HG02759 (cell line): ENCODE data around the gene PCDHA6.
"Not testable (repeated sequence)": the region's sequence is repeated elsewhere in the genome, so short reads cannot be mapped to it uniquely, and the experiment has no call there.

ENCODE experiments used
- ATAC-seq: cut with Tn5 transposase; IDR thresholded peaks from one replicate; pipeline ENCODE4 v1.9.1; 2021; ENCODE audit warnings: mild to moderate bottlenecking, moderate library complexity; ENCODE audit not compliant: unreplicated experiment

The PCDHA6 gene, protein sequence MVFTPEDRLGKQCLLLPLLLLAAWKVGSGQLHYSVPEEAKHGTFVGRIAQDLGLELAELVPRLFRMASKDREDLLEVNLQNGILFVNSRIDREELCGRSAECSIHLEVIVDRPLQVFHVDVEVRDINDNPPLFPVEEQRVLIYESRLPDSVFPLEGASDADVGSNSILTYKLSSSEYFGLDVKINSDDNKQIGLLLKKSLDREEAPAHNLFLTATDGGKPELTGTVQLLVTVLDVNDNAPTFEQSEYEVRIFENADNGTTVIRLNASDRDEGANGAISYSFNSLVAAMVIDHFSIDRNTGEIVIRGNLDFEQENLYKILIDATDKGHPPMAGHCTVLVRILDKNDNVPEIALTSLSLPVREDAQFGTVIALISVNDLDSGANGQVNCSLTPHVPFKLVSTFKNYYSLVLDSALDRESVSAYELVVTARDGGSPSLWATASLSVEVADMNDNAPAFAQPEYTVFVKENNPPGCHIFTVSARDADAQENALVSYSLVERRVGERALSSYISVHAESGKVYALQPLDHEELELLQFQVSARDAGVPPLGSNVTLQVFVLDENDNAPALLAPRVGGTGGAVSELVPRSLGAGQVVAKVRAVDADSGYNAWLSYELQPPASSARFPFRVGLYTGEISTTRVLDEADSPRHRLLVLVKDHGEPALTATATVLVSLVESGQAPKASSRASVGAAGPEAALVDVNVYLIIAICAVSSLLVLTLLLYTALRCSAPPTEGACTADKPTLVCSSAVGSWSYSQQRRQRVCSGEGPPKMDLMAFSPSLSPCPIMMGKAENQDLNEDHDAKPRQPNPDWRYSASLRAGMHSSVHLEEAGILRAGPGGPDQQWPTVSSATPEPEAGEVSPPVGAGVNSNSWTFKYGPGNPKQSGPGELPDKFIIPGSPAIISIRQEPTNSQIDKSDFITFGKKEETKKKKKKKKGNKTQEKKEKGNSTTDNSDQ

DNA sequence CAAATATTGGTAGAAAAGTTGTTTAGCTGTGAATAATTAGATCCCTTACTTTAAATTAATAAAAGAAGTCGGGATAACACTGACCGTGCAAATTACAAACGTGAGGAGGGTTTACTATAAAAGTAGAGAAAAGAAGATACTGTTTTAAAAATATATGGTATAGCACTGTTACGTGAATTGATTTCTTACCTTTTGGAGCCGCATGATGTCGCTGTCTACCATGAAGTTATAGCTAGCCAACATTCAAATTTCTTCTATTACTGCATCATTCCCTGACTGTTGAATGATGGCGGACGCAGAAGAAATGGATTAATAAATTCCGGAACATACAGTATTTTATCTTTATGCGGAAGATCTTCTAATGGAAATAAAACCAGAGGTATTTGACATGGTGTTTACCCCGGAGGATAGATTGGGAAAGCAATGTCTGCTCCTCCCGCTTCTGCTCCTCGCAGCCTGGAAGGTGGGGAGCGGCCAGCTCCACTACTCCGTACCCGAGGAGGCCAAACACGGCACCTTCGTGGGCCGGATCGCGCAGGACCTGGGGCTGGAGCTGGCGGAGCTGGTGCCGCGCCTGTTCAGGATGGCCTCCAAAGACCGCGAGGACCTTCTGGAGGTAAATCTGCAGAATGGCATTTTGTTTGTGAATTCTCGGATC lies at the start of gene PCDHA6:
PCDHA6 (plus strand) TSS at position 257 of the 658 bp plus-strand sequence; CDS start at position 389, 132 bp downstream.
- no peak for ATAC-seq

- ATAC-seq, result no peak
Observed at GRCh38 chr5:140780512-140780911, 47.2 kb upstream of the PCDHA6 start.

- no peak for ATAC-seq
Observed at GRCh38 chr5:140785905-140786686, 41.7 kb upstream of the PCDHA6 start, which contains the start of gene PCDHA1. Gene PCDHA1, plus strand, starts transcription at chr5:140786140.

DNA sequence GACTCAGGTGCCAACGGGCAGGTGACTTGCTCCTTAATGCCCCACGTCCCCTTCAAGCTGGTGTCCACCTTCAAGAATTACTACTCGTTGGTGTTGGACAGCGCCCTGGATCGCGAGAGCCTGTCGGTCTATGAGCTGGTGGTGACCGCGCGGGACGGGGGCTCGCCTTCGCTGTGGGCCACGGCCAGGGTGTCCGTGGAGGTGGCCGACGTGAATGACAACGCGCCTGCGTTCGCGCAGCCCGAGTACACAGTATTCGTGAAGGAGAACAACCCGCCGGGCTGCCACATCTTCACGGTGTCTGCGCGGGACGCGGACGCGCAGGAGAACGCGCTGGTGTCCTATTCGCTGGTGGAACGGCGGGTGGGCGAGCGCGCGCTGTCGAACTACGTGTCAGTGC lies 40.3 kb upstream of the PCDHA6 start:
- not testable (repeated sequence) for ATAC-seq

DNA sequence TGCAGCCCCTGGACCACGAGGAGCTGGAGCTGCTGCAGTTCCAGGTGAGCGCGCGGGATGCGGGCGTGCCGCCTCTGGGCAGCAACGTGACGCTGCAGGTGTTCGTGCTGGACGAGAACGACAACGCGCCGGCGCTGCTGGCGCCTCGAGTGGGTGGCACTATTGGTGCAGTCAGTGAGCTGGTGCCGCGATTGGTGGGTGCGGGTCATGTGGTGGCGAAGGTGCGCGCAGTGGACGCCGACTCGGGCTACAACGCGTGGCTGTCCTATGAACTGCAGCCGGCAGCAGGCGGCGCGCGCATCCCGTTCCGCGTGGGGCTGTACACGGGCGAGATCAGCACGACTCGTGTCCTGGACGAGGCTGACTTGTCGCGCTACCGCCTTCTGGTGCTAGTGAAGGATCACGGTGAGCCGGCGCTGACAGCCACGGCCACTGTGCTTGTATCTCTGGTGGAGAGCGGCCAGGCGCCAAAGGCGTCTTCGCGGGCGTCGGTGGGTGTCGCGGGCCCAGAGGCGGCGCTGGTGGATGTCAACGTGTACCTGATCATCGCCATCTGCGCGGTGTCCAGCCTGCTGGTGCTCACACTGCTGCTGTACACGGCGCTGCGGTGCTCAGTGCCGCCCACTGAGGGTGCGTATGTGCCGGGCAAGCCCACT lies 39.8 kb upstream of the PCDHA6 start:
- not testable (repeated sequence) for ATAC-seq

DNA sequence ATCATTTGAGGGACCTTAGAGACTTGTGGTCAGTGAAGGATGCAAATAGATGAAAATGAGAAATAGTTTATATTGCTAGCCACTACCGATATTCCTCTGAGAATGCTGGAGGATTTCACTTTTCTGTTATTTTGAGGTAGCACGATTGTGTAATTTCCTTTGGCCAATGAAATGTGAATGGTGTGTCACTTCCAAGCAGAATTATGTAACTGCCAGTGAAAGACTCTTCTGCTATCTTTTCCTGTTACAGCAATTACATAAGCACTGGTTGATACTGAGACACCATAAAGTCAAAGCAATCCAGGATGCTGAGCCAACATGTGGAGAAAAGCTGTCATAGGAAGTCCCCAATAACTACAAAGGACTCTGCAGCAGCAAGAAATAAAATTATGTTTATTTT lies 36.7 kb upstream of the PCDHA6 start:
- ATAC-seq, result no peak

GRCh38 chr5:140794595-140795258 lies 33.0 kb upstream of the PCDHA6 start, which contains the start of gene PCDHA2:
Gene PCDHA2, plus strand, starts transcription at chr5:140794852.
- ATAC-seq, result no peak

- ATAC-seq, result no peak
Observed at GRCh38 chr5:140795259-140795641, 32.5 kb upstream of the PCDHA6 start.

- not testable (repeated sequence) for ATAC-seq
Observed at GRCh38 chr5:140796072-140796717, 31.6 kb upstream of the PCDHA6 start.

DNA sequence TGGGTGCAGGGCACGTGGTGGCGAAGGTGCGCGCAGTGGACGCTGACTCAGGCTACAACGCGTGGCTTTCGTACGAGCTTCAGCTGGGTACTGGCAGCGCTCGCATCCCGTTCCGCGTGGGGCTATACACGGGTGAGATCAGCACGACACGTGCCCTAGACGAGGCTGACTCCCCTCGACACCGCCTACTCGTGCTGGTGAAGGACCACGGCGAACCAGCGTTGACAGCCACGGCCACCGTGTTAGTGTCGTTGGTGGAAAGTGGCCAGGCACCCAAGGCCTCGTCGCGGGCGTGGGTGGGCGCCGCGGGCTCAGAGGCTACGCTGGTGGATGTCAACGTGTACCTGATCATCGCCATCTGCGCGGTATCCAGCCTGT lies 31.1 kb upstream of the PCDHA6 start:
- no peak for ATAC-seq

GRCh38 chr5:140800816-140801493 lies 26.8 kb upstream of the PCDHA6 start, which contains the start of gene PCDHA3:
Gene PCDHA3, plus strand, starts transcription at chr5:140801057.
- ATAC-seq, result no peak

DNA sequence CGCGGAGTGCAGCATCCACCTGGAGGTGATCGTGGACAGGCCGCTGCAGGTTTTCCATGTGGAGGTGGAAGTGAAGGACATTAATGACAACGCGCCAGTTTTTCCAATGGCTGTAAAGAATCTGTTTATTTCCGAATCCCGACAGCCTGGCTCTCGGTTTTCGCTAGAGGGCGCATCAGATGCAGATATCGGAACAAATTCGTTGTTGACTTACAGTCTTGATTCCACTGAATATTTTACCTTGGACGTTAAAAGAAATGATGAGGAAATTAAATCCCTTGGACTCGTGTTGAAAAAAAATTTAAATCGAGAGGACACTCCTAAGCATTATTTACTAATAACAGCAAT lies 26.3 kb upstream of the PCDHA6 start:
- ATAC-seq, result no peak

DNA sequence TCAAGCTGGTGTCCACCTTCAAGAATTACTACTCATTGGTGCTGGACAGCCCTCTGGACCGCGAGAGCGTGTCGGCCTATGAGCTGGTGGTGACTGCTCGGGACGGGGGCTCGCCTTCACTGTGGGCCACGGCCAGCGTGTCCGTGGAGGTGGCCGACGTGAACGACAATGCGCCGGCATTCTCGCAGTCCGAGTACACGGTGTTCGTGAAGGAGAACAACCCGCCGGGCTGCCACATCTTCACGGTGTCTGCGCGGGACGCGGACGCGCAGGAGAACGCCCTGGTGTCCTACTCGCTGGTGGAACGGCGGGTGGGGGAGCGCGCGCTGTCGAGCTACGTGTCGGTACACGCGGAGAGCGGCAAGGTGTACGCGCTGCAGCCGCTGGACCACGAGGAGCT lies 25.4 kb upstream of the PCDHA6 start:
- ATAC-seq, result not testable (repeated sequence)

DNA sequence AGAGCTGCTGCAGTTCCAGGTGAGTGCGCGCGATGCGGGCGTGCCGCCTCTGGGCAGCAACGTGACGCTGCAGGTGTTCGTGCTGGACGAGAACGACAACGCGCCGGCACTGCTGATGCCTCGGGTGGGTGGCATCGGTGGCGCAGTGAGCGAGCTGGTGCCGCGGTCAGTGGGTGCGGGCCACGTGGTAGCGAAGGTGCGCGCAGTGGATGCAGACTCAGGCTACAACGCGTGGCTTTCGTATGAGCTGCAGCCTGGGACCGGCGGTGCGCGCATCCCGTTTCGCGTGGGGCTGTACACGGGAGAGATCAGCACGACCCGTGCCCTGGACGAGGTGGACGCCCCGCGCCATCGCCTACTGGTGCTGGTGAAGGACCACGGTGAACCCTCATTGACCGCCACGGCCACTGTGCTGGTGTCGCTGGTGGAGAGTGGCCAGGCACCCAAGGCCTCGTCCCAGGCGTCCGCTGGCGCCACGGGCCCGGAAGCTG lies 24.9 kb upstream of the PCDHA6 start:
- ATAC-seq, result no peak

DNA sequence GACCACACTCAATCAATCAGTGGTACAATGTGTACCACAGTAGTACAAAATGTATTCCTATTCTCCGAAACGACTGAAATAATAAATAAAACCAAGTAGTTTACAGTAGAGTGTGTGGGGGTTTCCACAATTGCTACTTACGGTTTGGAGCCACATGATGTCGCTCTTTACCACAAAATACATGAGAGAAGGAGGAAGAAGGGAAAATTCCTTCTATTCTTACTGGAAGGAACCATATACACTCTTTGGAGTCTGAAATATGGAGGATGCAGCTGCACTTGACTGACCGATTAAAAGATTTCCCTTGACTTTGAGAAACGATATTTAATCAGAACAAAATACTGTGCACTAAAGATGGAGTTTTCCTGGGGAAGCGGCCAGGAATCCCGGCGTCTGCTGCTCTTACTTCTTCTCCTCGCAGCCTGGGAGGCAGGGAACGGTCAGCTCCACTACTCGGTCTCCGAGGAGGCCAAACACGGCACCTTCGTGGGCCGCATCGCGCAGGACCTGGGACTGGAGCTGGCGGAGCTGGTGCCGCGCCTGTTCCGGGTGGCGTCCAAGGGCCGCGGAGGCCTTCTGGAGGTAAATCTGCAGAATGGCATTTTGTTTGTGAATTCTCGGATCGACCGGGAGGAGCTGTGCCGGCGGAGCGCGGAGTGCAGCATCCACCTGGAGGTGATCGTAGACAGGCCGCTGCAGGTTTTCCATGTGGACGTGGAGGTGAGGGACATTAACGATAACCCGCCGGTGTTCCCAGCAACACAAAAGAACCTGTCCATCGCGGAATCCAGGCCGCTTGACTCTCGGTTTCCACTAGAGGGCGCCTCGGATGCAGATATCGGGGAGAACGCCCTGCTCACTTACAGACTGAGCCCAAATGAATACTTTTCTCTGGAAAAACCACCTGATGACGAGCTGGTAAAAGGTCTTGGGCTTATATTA lies 20.7 kb upstream of the PCDHA6 start, which contains the start of gene PCDHA4:
PCDHA4 (plus strand) TSS at position 235 of the 942 bp plus-strand sequence.
- ATAC-seq, result no peak

- ATAC-seq, result not testable (repeated sequence)
Observed at GRCh38 chr5:140808241-140808888, 19.4 kb upstream of the PCDHA6 start.
